ENCODE data around the gene DPH3.

The DPH3 gene

GRCh38 chr3:16294844-16295243 is 30.1 kb upstream of the DPH3 start (continued):
- no peak for TF ChIP-seq ZNF473 (tag by site-specific recombination; IDR thresholded peaks at IDR 0.05)
- no peak for TF ChIP-seq ZNF704 (tag by site-specific recombination; IDR thresholded peaks at IDR 0.05)
- no peak for TF ChIP-seq HOXA7 (CRISPR knock-in tag; IDR thresholded peaks at IDR 0.05; ENCODE audit: borderline replicate concordance)

GRCh38 chr3:16290827-16291196 is 26.1 kb upstream of the DPH3 start:
- no peaks in the 10 kb centered on the region for H3K4me1 ChIP-seq (ENCODE audit: control insufficient read depth, insufficient read depth, low read length)
- ChIA-PET CTCF (interaction anchor here (0.6 to 3.6 kb wide), 42 partner anchors 10 to 1511 kb away, joined by 3 to 67 read pairs (median 4); partner anchors contain the start of genes EAF1, METTL6 and OXNAD1), POLR2A (no interaction called here)
- no peak overlapping the region for H3K27ac ChIP-seq (ENCODE audit: extremely low read depth, low read depth, low read length)
- no peak overlapping the region for H3K4me3 ChIP-seq (ENCODE audit: low read depth, low read length)
- peaks cover 0 to 47% of the 10 kb centered on the region in 2 experiments for H3K36me3 ChIP-seq (ENCODE audit: control insufficient read depth in 2 of 2, insufficient read depth in 1 of 2, low read length in 2 of 2)
- no peaks in the 10 kb centered on the region for H3K9me3 ChIP-seq (ENCODE audit: control insufficient read depth, insufficient read depth, low read depth, low read length)
- TF ChIP-seq ZNF157 (tag by site-specific recombination; IDR thresholded peaks at IDR 0.05) (no peak), ZNF398 (tag by site-specific recombination; IDR thresholded peaks at IDR 0.05) (no peak), ZNF324 (tag by site-specific recombination; IDR thresholded peaks at IDR 0.05) (no peak), ZNF664 (tag by site-specific recombination; IDR thresholded peaks at IDR 0.05) (no peak), GLI2 (tag by site-specific recombination; IDR thresholded peaks at IDR 0.05; ENCODE audit: borderline replicate concordance, low read depth) (no peak), ZNF585B (tag by site-specific recombination; IDR thresholded peaks at IDR 0.05) (no peak), ZFHX2 (tag by site-specific recombination; conservative IDR thresholded peaks at IDR 0.05) (no peak), SETDB1 (IDR thresholded peaks at IDR 0.05; ENCODE audit: insufficient read length, low read length) (no peak), ZSCAN4 (tag by site-specific recombination; IDR thresholded peaks at IDR 0.05) (no peak), ZNF280C (tag by site-specific recombination; IDR thresholded peaks at IDR 0.05) (no peak), OSR2 (tag by site-specific recombination; IDR thresholded peaks at IDR 0.05) (no peak), ZNF366 (tag by site-specific recombination; conservative IDR thresholded peaks at IDR 0.05) (no peak), ZNF560 (tag by site-specific recombination; IDR thresholded peaks at IDR 0.05; ENCODE audit: borderline replicate concordance) (no peak), ZNF621 (tag by site-specific recombination; IDR thresholded peaks at IDR 0.05) (no peak), ZNF362 (tag by site-specific recombination; IDR thresholded peaks at IDR 0.05) (no peak), ZNF449 (tag by site-specific recombination; IDR thresholded peaks at IDR 0.05) (no peak), ZNF214 (tag by site-specific recombination; IDR thresholded peaks at IDR 0.05; ENCODE audit: borderline replicate concordance) (no peak), PRDM10 (tag by site-specific recombination; IDR thresholded peaks at IDR 0.05) (no peak), ZNF138 (tag by site-specific recombination; IDR thresholded peaks at IDR 0.05; ENCODE audit: borderline replicate concordance) (no peak), ZNF121 (tag by site-specific recombination; IDR thresholded peaks at IDR 0.05) (no peak)
